PC-3 (cell line): ENCODE data around the gene RFPL1.

Experiments used
- CTCF ChIP-seq: fragments of 300-600 bp; sonication (generic); conservative IDR thresholded peaks from 2 replicates; pipeline ENCODE4 v1.5.1; 2017; ENCODE audit warnings: antibody characterized with exemption, low read depth, mild to moderate bottlenecking, low read length
- EZH2 ChIP-seq: fragments of 300-600 bp; sonication (generic); IDR thresholded peaks from one replicate; pipeline ENCODE4 v1.6.1; 2017; ENCODE audit warnings: antibody characterized with exemption, mild to moderate bottlenecking, low read length; ENCODE audit not compliant: unreplicated experiment
- EZH2phosphoT487 ChIP-seq: fragments of 300-600 bp; sonication (generic); IDR thresholded peaks from 2 replicates; pipeline ENCODE4 v1.6.1; 2018; ENCODE audit warnings: mild to moderate bottlenecking, antibody characterized with exemption, low read length, borderline replicate concordance

GRCh38 chr22:29463629-29464028 lies 25.2 kb downstream of the RFPL1 start:
- TF ChIP-seq CTCF = no peak
- no peak for TF ChIP-seq EZH2
- no peak for TF ChIP-seq EZH2phosphoT487
